ENCODE results near the gene NAA40. TPM values are rescaled to one million over a fixed set of nuclear protein-coding genes. Genes with fewer than 3 reads are reported as not detected.

Gene NAA40
- total and polyA plus RNA-seq, 2 experiments from 2014 or later: 10.1 to 24.6 TPM

DNA sequence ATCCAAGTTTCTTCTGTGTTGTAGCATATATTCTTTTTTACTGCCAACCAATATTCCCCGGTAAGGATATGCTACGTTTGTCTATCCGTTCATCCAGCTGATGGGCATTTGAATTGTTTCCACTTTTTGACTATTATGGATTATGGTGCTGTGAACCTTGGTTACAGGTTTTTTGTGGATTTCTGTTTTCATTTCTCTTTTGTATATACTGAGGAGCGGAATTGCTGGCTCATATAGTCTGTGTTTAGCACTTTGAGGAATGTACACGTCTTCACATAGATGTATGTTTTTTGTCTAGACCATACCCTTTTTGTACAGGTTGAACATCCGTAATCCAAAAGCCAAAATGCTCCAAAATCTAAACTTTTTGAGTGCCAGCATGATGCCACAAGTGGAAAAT lies 45.4 kb upstream of the NAA40 start:
- Mint-ChIP-seq H3K27me3 (ENCODE audit: insufficient read depth, low read depth, poor library complexity) (peaks cover 15% of the 10 kb centered on the region), H3K4me3 (no peak overlapping the region), H3K36me3 (ENCODE audit: low read depth) (peaks cover 24% of the 10 kb centered on the region), H3K4me1 (peaks cover 30% of the 10 kb centered on the region), H3K27ac (no peak overlapping the region), H3K9me3 (no peaks in the 10 kb centered on the region)
- Histone ChIP-seq H3K4me1 (ENCODE audit: insufficient read depth) (peaks cover 16% of the 10 kb centered on the region), H3K27ac (ENCODE audit: low read depth) (no peak overlapping the region), H2AFZ (no peak overlapping the region), H3F3A (replicated peaks; ENCODE audit: low read depth) (peaks cover 16% of the 10 kb centered on the region; the same call in 1 of the 2 replicates), H3K4me2 (no peak overlapping the region), H4K20me1 (replicated peaks; ENCODE audit: insufficient read depth) (peaks cover 27% of the 10 kb centered on the region), H3K79me2 (replicated peaks; ENCODE audit: insufficient read depth) (peaks cover 62% of the 10 kb centered on the region), H3K27me3 (ENCODE audit: insufficient read depth) (no peaks in the 10 kb centered on the region), H3K9me2 (ENCODE audit: insufficient read depth) (no peaks in the 10 kb centered on the region), H3K4me3 (no peak overlapping the region), H3K36me3 (ENCODE audit: insufficient read depth) (peaks cover 10% of the 10 kb centered on the region; the same call in 1 of the 2 replicates)
- ATAC-seq (no peak), DNase-seq (ENCODE audit: low spot score) (no peak)
- no peak for TF ChIP-seq JUNB (IDR thresholded peaks at IDR 0.05; ENCODE audit: unreplicated experiment)
- TF ChIP-seq NANOG (IDR thresholded peaks at IDR 0.05; ENCODE audit: borderline replicate concordance): no peak
- TF ChIP-seq, protein P1, sequence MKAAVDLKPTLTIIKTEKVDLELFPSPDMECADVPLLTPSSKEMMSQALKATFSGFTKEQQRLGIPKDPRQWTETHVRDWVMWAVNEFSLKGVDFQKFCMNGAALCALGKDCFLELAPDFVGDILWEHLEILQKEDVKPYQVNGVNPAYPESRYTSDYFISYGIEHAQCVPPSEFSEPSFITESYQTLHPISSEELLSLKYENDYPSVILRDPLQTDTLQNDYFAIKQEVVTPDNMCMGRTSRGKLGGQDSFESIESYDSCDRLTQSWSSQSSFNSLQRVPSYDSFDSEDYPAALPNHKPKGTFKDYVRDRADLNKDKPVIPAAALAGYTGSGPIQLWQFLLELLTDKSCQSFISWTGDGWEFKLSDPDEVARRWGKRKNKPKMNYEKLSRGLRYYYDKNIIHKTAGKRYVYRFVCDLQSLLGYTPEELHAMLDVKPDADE (IDR thresholded peaks at IDR 0.05): no peak
- TF ChIP-seq EZH2 (IDR thresholded peaks at IDR 0.05; ENCODE audit: low read depth, unreplicated experiment): no peak
- no peak for TF ChIP-seq EZH2phosphoT487 (IDR thresholded peaks at IDR 0.05; ENCODE audit: unreplicated experiment)

DNA sequence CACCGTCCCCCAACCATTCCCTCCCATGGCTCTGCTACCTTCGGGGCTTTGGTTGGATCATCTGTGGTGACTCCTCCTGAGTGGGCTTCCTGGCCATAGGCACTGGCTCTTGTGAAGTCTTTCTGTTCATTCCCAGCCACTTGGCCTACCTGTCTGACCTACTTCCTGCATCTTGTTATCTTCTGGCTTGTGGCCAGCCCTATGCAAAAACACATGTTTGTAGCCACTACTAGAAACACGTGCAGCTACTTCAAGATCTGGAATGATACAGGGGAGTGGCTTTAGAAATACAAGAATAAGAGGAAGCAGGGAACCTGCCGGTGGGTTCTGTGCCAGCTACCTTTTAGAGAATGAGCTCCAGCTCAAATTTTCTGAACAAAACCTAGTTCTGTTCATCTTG lies 42.7 kb upstream of the NAA40 start:
- ATAC-seq (no peak), DNase-seq (ENCODE audit: low spot score) (no peak)
- H3K36me3 ChIP-seq (ENCODE audit: insufficient read depth): peaks cover 17% of the 10 kb centered on the region; the same call in 1 of the 2 replicates
- H3K36me3 Mint-ChIP-seq (ENCODE audit: low read depth): peaks cover 48% of the 10 kb centered on the region
- TF ChIP-seq, protein P2, sequence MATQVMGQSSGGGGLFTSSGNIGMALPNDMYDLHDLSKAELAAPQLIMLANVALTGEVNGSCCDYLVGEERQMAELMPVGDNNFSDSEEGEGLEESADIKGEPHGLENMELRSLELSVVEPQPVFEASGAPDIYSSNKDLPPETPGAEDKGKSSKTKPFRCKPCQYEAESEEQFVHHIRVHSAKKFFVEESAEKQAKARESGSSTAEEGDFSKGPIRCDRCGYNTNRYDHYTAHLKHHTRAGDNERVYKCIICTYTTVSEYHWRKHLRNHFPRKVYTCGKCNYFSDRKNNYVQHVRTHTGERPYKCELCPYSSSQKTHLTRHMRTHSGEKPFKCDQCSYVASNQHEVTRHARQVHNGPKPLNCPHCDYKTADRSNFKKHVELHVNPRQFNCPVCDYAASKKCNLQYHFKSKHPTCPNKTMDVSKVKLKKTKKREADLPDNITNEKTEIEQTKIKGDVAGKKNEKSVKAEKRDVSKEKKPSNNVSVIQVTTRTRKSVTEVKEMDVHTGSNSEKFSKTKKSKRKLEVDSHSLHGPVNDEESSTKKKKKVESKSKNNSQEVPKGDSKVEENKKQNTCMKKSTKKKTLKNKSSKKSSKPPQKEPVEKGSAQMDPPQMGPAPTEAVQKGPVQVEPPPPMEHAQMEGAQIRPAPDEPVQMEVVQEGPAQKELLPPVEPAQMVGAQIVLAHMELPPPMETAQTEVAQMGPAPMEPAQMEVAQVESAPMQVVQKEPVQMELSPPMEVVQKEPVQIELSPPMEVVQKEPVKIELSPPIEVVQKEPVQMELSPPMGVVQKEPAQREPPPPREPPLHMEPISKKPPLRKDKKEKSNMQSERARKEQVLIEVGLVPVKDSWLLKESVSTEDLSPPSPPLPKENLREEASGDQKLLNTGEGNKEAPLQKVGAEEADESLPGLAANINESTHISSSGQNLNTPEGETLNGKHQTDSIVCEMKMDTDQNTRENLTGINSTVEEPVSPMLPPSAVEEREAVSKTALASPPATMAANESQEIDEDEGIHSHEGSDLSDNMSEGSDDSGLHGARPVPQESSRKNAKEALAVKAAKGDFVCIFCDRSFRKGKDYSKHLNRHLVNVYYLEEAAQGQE (IDR thresholded peaks at IDR 0.05; ENCODE audit: unreplicated experiment): no peak
- no peak for TF ChIP-seq EZH2phosphoT487 (IDR thresholded peaks at IDR 0.05; ENCODE audit: unreplicated experiment)
- no peak for TF ChIP-seq EZH2 (IDR thresholded peaks at IDR 0.05; ENCODE audit: low read depth, unreplicated experiment)
- TF ChIP-seq, protein P1 (IDR thresholded peaks at IDR 0.05): no peak
- no peak for TF ChIP-seq ZNF331 (CRISPR knock-in tag; IDR thresholded peaks at IDR 0.05; ENCODE audit: low read depth)
- no peak for TF ChIP-seq POLR2AphosphoS5 (IDR thresholded peaks at IDR 0.05; ENCODE audit: low read depth)
- no peak for TF ChIP-seq NANOG (IDR thresholded peaks at IDR 0.05; ENCODE audit: borderline replicate concordance)
- TF ChIP-seq JUNB (IDR thresholded peaks at IDR 0.05; ENCODE audit: unreplicated experiment): no peak
- peaks cover 12% of the 10 kb centered on the region for H4K20me1 ChIP-seq (replicated peaks; ENCODE audit: insufficient read depth)
- H3K4me3 Mint-ChIP-seq: no peak overlapping the region
- no peak overlapping the region for H2AFZ ChIP-seq
- no peaks in the 10 kb centered on the region for H3K9me3 Mint-ChIP-seq
- no peaks in the 10 kb centered on the region for H3K9me2 ChIP-seq (ENCODE audit: insufficient read depth)
- no peak overlapping the region for H3K27ac Mint-ChIP-seq
- no peaks in the 10 kb centered on the region for H3K4me1 ChIP-seq (ENCODE audit: insufficient read depth)
- peaks cover 29% of the 10 kb centered on the region; the same call in 1 of the 2 replicates for H3F3A ChIP-seq (replicated peaks; ENCODE audit: low read depth)
- no peak overlapping the region for H3K4me3 ChIP-seq
- peaks cover 36% of the 10 kb centered on the region for H3K79me2 ChIP-seq (replicated peaks; ENCODE audit: insufficient read depth)
- peaks cover 9% of the 10 kb centered on the region for H3K27me3 Mint-ChIP-seq (ENCODE audit: insufficient read depth, low read depth, poor library complexity)
- no peak overlapping the region for H3K27ac ChIP-seq (ENCODE audit: low read depth)
- H3K4me2 ChIP-seq: no peak overlapping the region
- no peaks in the 10 kb centered on the region for H3K27me3 ChIP-seq (ENCODE audit: insufficient read depth)
- H3K4me1 Mint-ChIP-seq: peaks cover 6% of the 10 kb centered on the region

Data from GM23338 (cell line).